ENCODE measurements around the gene SPATA18.

Gene SPATA18

GRCh38 chr4:52005604-52006273, 45.4 kb upstream of the SPATA18 start:
- no peak for TF ChIP-seq POLR2AphosphoS5 (IDR thresholded peaks at IDR 0.05; ENCODE audit: low read depth)
- no peak for TF ChIP-seq SPI1 (IDR thresholded peaks at IDR 0.05; ENCODE audit: borderline replicate concordance, low read depth)
- TF ChIP-seq GABPA (IDR thresholded peaks at IDR 0.05; ENCODE audit: low read depth) = no peak
- TF ChIP-seq, protein P1, sequence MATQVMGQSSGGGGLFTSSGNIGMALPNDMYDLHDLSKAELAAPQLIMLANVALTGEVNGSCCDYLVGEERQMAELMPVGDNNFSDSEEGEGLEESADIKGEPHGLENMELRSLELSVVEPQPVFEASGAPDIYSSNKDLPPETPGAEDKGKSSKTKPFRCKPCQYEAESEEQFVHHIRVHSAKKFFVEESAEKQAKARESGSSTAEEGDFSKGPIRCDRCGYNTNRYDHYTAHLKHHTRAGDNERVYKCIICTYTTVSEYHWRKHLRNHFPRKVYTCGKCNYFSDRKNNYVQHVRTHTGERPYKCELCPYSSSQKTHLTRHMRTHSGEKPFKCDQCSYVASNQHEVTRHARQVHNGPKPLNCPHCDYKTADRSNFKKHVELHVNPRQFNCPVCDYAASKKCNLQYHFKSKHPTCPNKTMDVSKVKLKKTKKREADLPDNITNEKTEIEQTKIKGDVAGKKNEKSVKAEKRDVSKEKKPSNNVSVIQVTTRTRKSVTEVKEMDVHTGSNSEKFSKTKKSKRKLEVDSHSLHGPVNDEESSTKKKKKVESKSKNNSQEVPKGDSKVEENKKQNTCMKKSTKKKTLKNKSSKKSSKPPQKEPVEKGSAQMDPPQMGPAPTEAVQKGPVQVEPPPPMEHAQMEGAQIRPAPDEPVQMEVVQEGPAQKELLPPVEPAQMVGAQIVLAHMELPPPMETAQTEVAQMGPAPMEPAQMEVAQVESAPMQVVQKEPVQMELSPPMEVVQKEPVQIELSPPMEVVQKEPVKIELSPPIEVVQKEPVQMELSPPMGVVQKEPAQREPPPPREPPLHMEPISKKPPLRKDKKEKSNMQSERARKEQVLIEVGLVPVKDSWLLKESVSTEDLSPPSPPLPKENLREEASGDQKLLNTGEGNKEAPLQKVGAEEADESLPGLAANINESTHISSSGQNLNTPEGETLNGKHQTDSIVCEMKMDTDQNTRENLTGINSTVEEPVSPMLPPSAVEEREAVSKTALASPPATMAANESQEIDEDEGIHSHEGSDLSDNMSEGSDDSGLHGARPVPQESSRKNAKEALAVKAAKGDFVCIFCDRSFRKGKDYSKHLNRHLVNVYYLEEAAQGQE (IDR thresholded peaks at IDR 0.05; ENCODE audit: insufficient replicate concordance, low read depth) = no peak
- TF ChIP-seq CTCF (IDR thresholded peaks at IDR 0.05; ENCODE audit: insufficient read depth, low read length) = no peak
- no peak overlapping the region for H3K4me3 ChIP-seq (replicated peaks; ENCODE audit: insufficient read depth, low read length)
- DNase-seq (ENCODE audit: low read depth in 1 of 2, low spot score in 1 of 2) = no peak
- no peaks in the 10 kb centered on the region for H3K27me3 ChIP-seq (ENCODE audit: insufficient read depth, poor library complexity, severe bottlenecking)
- no peak overlapping the region for H3K27ac ChIP-seq (replicated peaks)

DNA sequence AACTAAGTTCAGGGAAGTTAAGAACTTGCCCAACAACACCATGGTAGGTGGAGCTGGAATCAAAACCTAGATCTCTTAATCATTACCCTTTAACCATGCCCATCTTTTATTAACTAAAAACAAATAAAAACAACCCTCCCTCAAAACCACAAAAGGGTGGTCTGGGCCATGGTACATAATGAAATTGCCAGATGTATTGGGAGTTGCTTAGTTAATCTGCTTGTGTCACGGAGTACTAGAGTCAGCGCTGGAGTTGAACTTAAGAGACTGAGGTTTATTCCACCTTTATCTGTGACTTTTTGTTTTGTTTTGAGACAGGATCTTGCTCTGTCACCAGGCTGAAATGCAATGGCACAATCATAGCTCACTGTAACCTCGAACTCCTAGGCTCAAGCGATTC, 44.2 kb upstream of the SPATA18 start:
- TF ChIP-seq CTCF (IDR thresholded peaks at IDR 0.05; ENCODE audit: insufficient read depth, low read length) (no peak), SPI1 (IDR thresholded peaks at IDR 0.05; ENCODE audit: borderline replicate concordance, low read depth) (no peak), GABPA (IDR thresholded peaks at IDR 0.05; ENCODE audit: low read depth) (no peak), POLR2AphosphoS5 (IDR thresholded peaks at IDR 0.05; ENCODE audit: low read depth) (no peak)
- TF ChIP-seq, protein P1 (IDR thresholded peaks at IDR 0.05; ENCODE audit: insufficient replicate concordance, low read depth) = no peak
- Histone ChIP-seq H3K27ac (replicated peaks) (no peak overlapping the region), H3K4me3 (replicated peaks; ENCODE audit: insufficient read depth, low read length) (no peak overlapping the region), H3K27me3 (ENCODE audit: insufficient read depth, poor library complexity, severe bottlenecking) (no peaks in the 10 kb centered on the region)
- no peak for DNase-seq (ENCODE audit: low read depth in 1 of 2, low spot score in 1 of 2)

- no peak overlapping the region for H3K4me3 ChIP-seq (replicated peaks; ENCODE audit: insufficient read depth, low read length)
These were observed 40.1 kb upstream of the SPATA18 start for GRCh38 chr4:52010986-52011385.

More at GRCh38 chr4:52010986-52011385, 40.1 kb upstream of the SPATA18 start:
- no peaks in the 10 kb centered on the region for H3K27me3 ChIP-seq (ENCODE audit: insufficient read depth, poor library complexity, severe bottlenecking)
- no peak overlapping the region for H3K27ac ChIP-seq (replicated peaks)
- DNase-seq (ENCODE audit: low read depth in 1 of 2, low spot score in 1 of 2) = no peak
- TF ChIP-seq SPI1 (IDR thresholded peaks at IDR 0.05; ENCODE audit: borderline replicate concordance, low read depth) (no peak), POLR2AphosphoS5 (IDR thresholded peaks at IDR 0.05; ENCODE audit: low read depth) (no peak), CTCF (IDR thresholded peaks at IDR 0.05; ENCODE audit: insufficient read depth, low read length) (no peak), GABPA (IDR thresholded peaks at IDR 0.05; ENCODE audit: low read depth) (no peak)
- TF ChIP-seq, protein P1 (IDR thresholded peaks at IDR 0.05; ENCODE audit: insufficient replicate concordance, low read depth) = no peak

Data from HL-60 (cell line).